Ishikawa (cell line): ENCODE measurements around the gene RNF157.

Source experiments
- CEBPB ChIP-seq: IDR thresholded peaks from 2 replicates; pipeline ENCODE4 v1.6.1; 2012
- CREB1 ChIP-seq: IDR thresholded peaks from 2 replicates; pipeline ENCODE4 v1.6.1; 2012; ENCODE audit warnings: low read depth
- EGR1 ChIP-seq: IDR thresholded peaks from 2 replicates; pipeline ENCODE4 v1.6.1; 2012
- EP300 ChIP-seq: IDR thresholded peaks from 2 replicates; pipeline ENCODE4 v1.6.1; 2012; ENCODE audit warnings: borderline replicate concordance
- FOXM1 ChIP-seq: IDR thresholded peaks from 2 replicates; pipeline ENCODE4 v1.6.1; 2012; ENCODE audit warnings: low read depth, borderline replicate concordance
- NFIC ChIP-seq: IDR thresholded peaks from 2 replicates; pipeline ENCODE4 v1.6.1; 2012
- RAD21 ChIP-seq: IDR thresholded peaks from 2 replicates; pipeline ENCODE4 v1.6.1; 2012; ENCODE audit warnings: low read depth
- TAF1 ChIP-seq: IDR thresholded peaks from 2 replicates; pipeline ENCODE4 v1.6.1; 2012; ENCODE audit warnings: low read depth, mild to moderate bottlenecking
- TCF12 ChIP-seq: IDR thresholded peaks from 2 replicates; pipeline ENCODE4 v1.6.1; 2012; ENCODE audit warnings: low read depth
- TEAD4 ChIP-seq: IDR thresholded peaks from 2 replicates; pipeline ENCODE4 v1.6.1; 2012
- YY1 ChIP-seq: IDR thresholded peaks from 2 replicates; pipeline ENCODE4 v1.6.1; 2012; ENCODE audit warnings: low read depth
- ZBTB7A ChIP-seq: IDR thresholded peaks from 2 replicates; pipeline ENCODE4 v1.6.1; 2012; ENCODE audit warnings: low read depth
- TF ChIP-seq, protein P1 (sequence below): IDR thresholded peaks from 2 replicates; pipeline ENCODE4 v1.6.1; 2012
- TF ChIP-seq, protein P2 (sequence below): IDR thresholded peaks from 2 replicates; pipeline ENCODE4 v1.6.1; 2012
- TF ChIP-seq, protein P3 (sequence below): IDR thresholded peaks from 2 replicates; pipeline ENCODE4 v1.6.1; 2012; ENCODE audit warnings: low read depth, mild to moderate bottlenecking

The RNF157 gene

GRCh38 chr17:76166906-76167305, 73.4 kb downstream of the RNF157 start:
- TF ChIP-seq YY1 = no peak
- no peak for TF ChIP-seq NFIC
- TF ChIP-seq TEAD4 = no peak

- TF ChIP-seq, protein P1, sequence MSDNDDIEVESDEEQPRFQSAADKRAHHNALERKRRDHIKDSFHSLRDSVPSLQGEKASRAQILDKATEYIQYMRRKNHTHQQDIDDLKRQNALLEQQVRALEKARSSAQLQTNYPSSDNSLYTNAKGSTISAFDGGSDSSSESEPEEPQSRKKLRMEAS = no peak
- TF ChIP-seq CREB1 = no peak
- TF ChIP-seq, protein P2, sequence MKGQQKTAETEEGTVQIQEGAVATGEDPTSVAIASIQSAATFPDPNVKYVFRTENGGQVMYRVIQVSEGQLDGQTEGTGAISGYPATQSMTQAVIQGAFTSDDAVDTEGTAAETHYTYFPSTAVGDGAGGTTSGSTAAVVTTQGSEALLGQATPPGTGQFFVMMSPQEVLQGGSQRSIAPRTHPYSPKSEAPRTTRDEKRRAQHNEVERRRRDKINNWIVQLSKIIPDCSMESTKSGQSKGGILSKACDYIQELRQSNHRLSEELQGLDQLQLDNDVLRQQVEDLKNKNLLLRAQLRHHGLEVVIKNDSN = no peak
- TF ChIP-seq ZBTB7A = no peak
- no peak for TF ChIP-seq YY1
- TF ChIP-seq, protein P3, sequence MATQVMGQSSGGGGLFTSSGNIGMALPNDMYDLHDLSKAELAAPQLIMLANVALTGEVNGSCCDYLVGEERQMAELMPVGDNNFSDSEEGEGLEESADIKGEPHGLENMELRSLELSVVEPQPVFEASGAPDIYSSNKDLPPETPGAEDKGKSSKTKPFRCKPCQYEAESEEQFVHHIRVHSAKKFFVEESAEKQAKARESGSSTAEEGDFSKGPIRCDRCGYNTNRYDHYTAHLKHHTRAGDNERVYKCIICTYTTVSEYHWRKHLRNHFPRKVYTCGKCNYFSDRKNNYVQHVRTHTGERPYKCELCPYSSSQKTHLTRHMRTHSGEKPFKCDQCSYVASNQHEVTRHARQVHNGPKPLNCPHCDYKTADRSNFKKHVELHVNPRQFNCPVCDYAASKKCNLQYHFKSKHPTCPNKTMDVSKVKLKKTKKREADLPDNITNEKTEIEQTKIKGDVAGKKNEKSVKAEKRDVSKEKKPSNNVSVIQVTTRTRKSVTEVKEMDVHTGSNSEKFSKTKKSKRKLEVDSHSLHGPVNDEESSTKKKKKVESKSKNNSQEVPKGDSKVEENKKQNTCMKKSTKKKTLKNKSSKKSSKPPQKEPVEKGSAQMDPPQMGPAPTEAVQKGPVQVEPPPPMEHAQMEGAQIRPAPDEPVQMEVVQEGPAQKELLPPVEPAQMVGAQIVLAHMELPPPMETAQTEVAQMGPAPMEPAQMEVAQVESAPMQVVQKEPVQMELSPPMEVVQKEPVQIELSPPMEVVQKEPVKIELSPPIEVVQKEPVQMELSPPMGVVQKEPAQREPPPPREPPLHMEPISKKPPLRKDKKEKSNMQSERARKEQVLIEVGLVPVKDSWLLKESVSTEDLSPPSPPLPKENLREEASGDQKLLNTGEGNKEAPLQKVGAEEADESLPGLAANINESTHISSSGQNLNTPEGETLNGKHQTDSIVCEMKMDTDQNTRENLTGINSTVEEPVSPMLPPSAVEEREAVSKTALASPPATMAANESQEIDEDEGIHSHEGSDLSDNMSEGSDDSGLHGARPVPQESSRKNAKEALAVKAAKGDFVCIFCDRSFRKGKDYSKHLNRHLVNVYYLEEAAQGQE = no peak
- TF ChIP-seq TEAD4 = no peak
- no peak for TF ChIP-seq EGR1
- no peak for TF ChIP-seq FOXM1
- TF ChIP-seq CEBPB = no peak
- TF ChIP-seq EP300 = no peak
Measured at GRCh38 chr17:76166168-76166567, 74.1 kb downstream of the RNF157 start.

DNA sequence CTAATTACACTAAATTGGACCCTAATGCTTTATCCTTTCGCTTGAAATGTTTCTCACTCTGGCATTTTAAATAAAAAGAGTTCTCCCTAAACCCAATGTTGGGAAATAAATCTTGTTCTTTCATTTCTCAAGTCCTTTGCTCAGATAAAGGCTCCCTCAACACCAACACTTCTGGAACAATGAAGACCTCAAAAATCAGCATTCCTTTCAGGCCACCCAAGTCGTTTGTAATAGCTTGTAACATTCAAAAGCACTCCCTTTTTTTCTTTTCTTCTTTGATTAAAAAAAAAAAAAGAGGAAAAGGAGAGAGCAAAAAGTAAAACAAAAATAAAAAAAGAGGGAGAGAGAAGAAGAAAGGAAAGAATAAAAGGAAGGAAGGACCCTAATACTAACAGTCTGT, 76.0 kb downstream of the RNF157 start:
- TF ChIP-seq, protein P1 = no peak
- no peak for TF ChIP-seq CEBPB
- no peak for TF ChIP-seq YY1
- no peak for TF ChIP-seq TEAD4
- TF ChIP-seq, protein P3 = no peak
- no peak for TF ChIP-seq CREB1
- no peak for TF ChIP-seq RAD21

- TF ChIP-seq TCF12 = no peak
- TF ChIP-seq TEAD4 = no peak
- no peak for TF ChIP-seq TAF1
- no peak for TF ChIP-seq FOXM1
- TF ChIP-seq RAD21 = no peak
- TF ChIP-seq, protein P1 = no peak
- TF ChIP-seq EP300 = no peak
- TF ChIP-seq NFIC = no peak
- TF ChIP-seq, protein P3 = no peak
- TF ChIP-seq ZBTB7A = no peak
- no peak for TF ChIP-seq CEBPB
- TF ChIP-seq EGR1 = no peak
- TF ChIP-seq, protein P2 = no peak
- TF ChIP-seq CREB1 = no peak
- no peak for TF ChIP-seq YY1
Measured at GRCh38 chr17:76163919-76164318, 76.4 kb downstream of the RNF157 start.

GRCh38 chr17:76161619-76162266, 78.5 kb downstream of the RNF157 start:
- TF ChIP-seq TAF1 (no peak), FOXM1 (no peak), EGR1 (no peak), NFIC (no peak), TEAD4 (no peak), CEBPB (no peak), CREB1 (no peak), RAD21 (no peak), TCF12 (no peak), YY1 (no peak), EP300 (no peak), ZBTB7A (no peak)
- TF ChIP-seq, protein P1 = no peak
- TF ChIP-seq, protein P3 = no peak
- TF ChIP-seq, protein P2 = no peak
